HL-60 (cell line): ENCODE measurements around the gene SORCS2.

ENCODE experiments used
- CTCF ChIP-seq: IDR thresholded peaks from one replicate; pipeline ENCODE4 v1.5.1; 2011; ENCODE audit warnings: low read length, control low read depth, inconsistent platforms; ENCODE audit not compliant: insufficient read depth
- GABPA ChIP-seq: IDR thresholded peaks from 2 replicates; pipeline ENCODE4 v1.6.1; 2012; ENCODE audit warnings: low read depth
- POLR2AphosphoS5 ChIP-seq: IDR thresholded peaks from 2 replicates; pipeline ENCODE4 v1.6.1; 2012; ENCODE audit warnings: low read depth

- TF ChIP-seq CTCF = no peak
- TF ChIP-seq GABPA = no peak
- no peak for TF ChIP-seq POLR2AphosphoS5
Measured at GRCh38 chr4:7581477-7581876, 389.1 kb downstream of the SORCS2 start.
